Fibroblast of peridontal ligament (primary cell): ENCODE data around the gene CYP3A4.
A peak's percentile ranks its signal among the peaks of the same experiment; 100 is the strongest.
"Not testable (repeated sequence)": the region's sequence is repeated elsewhere in the genome, so short reads cannot be mapped to it uniquely, and the experiment has no call there.

Experiments used
- DNase-seq: peaks from one replicate; pipeline ENCODE4 v3.0.0-alpha.2; 2010; ENCODE audit errors: extremely low read depth

Gene CYP3A4

GRCh38 chr7:99792967-99793366 lies 9.0 kb upstream of the CYP3A4 start:
- no peak for DNase-seq

GRCh38 chr7:99791667-99792369 lies 7.8 kb upstream of the CYP3A4 start:
- DNase-seq: no peak

- DNase-seq: no peak
These were observed 7.0 kb upstream of the CYP3A4 start for GRCh38 chr7:99791021-99791420.

- no peak for DNase-seq
These were observed 6.4 kb upstream of the CYP3A4 start for GRCh38 chr7:99790407-99790806.

GRCh38 chr7:99789441-99790070 lies 5.6 kb upstream of the CYP3A4 start:
- DNase-seq: no peak

GRCh38 chr7:99788554-99788953 lies 4.6 kb upstream of the CYP3A4 start:
- DNase-seq: no peak

GRCh38 chr7:99786726-99787335 lies 2.8 kb upstream of the CYP3A4 start:
- DNase-seq: no peak

GRCh38 chr7:99785654-99786053 lies 1.7 kb upstream of the CYP3A4 start:
- not testable (repeated sequence) for DNase-seq

GRCh38 chr7:99782012-99782953 lies 1.7 kb downstream of the CYP3A4 start:
- DNase-seq: no peak

GRCh38 chr7:99780588-99780987 lies 3.4 kb downstream of the CYP3A4 start:
- DNase-seq: no peak

GRCh38 chr7:99779949-99780348 lies 4.0 kb downstream of the CYP3A4 start:
- no peak for DNase-seq

GRCh38 chr7:99778880-99779279 lies 5.1 kb downstream of the CYP3A4 start:
- DNase-seq: no peak

GRCh38 chr7:99773395-99773794 lies 10.6 kb downstream of the CYP3A4 start:
- DNase-seq: not testable (repeated sequence)

GRCh38 chr7:99772565-99772964 lies 11.4 kb downstream of the CYP3A4 start:
- DNase-seq: no peak

- not testable (repeated sequence) for DNase-seq
These were observed 14.5 kb downstream of the CYP3A4 start for GRCh38 chr7:99769494-99769893.

GRCh38 chr7:99768471-99768870 lies 15.5 kb downstream of the CYP3A4 start:
- DNase-seq: no peak

GRCh38 chr7:99767662-99768061 lies 16.3 kb downstream of the CYP3A4 start:
- DNase-seq: no peak

GRCh38 chr7:99766484-99767099 lies 17.4 kb downstream of the CYP3A4 start:
- no peak for DNase-seq

GRCh38 chr7:99764478-99764877 lies 19.5 kb downstream of the CYP3A4 start:
- no peak for DNase-seq

GRCh38 chr7:99762680-99763327 lies 21.2 kb downstream of the CYP3A4 start:
- DNase-seq: peak; percentile 71

- no peak for DNase-seq
These were observed 28.9 kb downstream of the CYP3A4 start for GRCh38 chr7:99755085-99755484.
